HG03060 (cell line): ENCODE results near the gene CABP4.
"Not testable (repeated sequence)": the region's sequence is repeated elsewhere in the genome, so short reads cannot be mapped to it uniquely, and the experiment has no call there.

Experiments
- ATAC-seq: cut with Tn5 transposase; IDR thresholded peaks from one replicate; pipeline ENCODE4 v1.9.1; 2021; ENCODE audit warnings: low read depth, moderate number of reproducible peaks; ENCODE audit not compliant: unreplicated experiment

The CABP4 gene

GRCh38 chr11:67450796-67451657 is 4.1 kb upstream of the CABP4 start:
- no peak for ATAC-seq

GRCh38 chr11:67451658-67451976 is 3.5 kb upstream of the CABP4 start:
- no peak for ATAC-seq

GRCh38 chr11:67452141-67452952 is 2.8 kb upstream of the CABP4 start, which contains the start of gene GPR152:
Gene GPR152 (minus strand): TSS chr11:67452729. CDS start chr11:67452724, 5 bp downstream.
- ATAC-seq = no peak

- no peak for ATAC-seq
Observed at GRCh38 chr11:67453816-67454732, 1.1 kb upstream of the CABP4 start.

- ATAC-seq = no peak
Observed at GRCh38 chr11:67456068-67456705, 1.0 kb downstream of the CABP4 start.

- ATAC-seq = no peak
Observed at GRCh38 chr11:67457453-67457852, 2.3 kb downstream of the CABP4 start.

GRCh38 chr11:67458266-67458665 is 3.1 kb downstream of the CABP4 start:
- ATAC-seq = no peak

- ATAC-seq = no peak
Observed at GRCh38 chr11:67463186-67463585, 8.0 kb downstream of the CABP4 start.

- ATAC-seq = no peak
Observed at GRCh38 chr11:67463680-67464410, 8.7 kb downstream of the CABP4 start.

- ATAC-seq = no peak
Observed at GRCh38 chr11:67464411-67465188, 9.4 kb downstream of the CABP4 start.

GRCh38 chr11:67465189-67465510 is 10.0 kb downstream of the CABP4 start:
- ATAC-seq = no peak

GRCh38 chr11:67465530-67465929 is 10.4 kb downstream of the CABP4 start:
- ATAC-seq = not testable (repeated sequence)

- ATAC-seq = no peak
Observed at GRCh38 chr11:67466367-67466766, 11.2 kb downstream of the CABP4 start.

- no peak for ATAC-seq
Observed at GRCh38 chr11:67466962-67467771, 12.0 kb downstream of the CABP4 start.

GRCh38 chr11:67468056-67468455 is 12.9 kb downstream of the CABP4 start:
- ATAC-seq = no peak

- no peak for ATAC-seq
Observed at GRCh38 chr11:67468456-67468758, 13.3 kb downstream of the CABP4 start.

GRCh38 chr11:67468759-67469507 is 13.8 kb downstream of the CABP4 start, which contains the start of gene TMEM134:
Gene TMEM134 (minus strand): TSS chr11:67469251. CDS start chr11:67469192, 59 bp downstream.
- ATAC-seq = peak; percentile 28

- no peak for ATAC-seq
Observed at GRCh38 chr11:67469508-67469811, 14.3 kb downstream of the CABP4 start.
